EH (cell line): ENCODE results near the gene ALDOA.
"Not testable (repeated sequence)": the region's sequence is repeated elsewhere in the genome, so short reads cannot be mapped to it uniquely, and the experiment has no call there.

Source experiments
- DNase-seq: peaks from one replicate; pipeline ENCODE4 v3.0.0-alpha.2; 2015; ENCODE audit warnings: low read depth

Gene ALDOA

DNA sequence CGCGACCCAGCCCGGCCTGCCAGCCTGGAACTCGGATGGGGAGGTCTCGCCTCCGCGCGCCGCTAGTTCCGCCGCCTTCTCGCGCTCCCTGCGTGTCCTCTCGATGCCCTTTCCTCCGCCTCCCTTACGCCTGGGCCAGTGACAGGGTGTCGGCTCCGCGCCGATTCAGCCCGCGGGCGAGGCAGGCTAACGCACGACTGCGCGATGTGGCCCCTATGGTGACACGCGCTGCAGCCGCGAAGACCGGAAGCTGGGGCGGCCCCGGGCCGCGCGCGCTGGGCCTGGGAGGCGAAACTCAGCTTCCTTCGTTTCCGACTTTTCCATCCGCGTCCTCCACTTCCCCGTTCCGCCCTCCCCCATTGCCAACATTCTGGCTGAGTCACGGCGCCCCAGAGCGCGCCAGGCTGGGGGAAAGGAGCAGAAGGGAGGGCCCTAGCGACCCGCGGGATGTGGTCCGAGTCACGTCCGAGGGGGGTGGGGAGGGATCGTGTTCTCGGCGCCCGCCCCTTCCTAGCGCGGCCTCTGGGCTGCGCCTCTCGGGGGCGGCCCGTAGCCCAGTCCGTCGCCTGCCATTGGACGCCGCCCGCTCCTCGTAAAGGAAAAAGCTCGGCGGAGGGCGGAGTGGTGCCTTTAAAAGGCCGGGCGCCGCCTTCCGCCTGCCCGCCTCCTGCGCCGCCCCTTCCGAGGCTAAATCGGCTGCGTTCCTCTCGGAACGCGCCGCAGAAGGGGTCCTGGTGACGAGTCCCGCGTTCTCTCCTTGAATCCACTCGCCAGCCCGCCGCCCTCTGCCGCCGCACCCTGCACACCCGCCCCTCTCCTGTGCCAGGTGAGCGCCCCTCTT lies at the start of gene ALDOA:
ALDOA (plus strand) TSS at position 659 of the 841 bp plus-strand sequence. CDS start 1,138 bp downstream, outside the sequence.
- DNase-seq = peak; percentile 99

DNA sequence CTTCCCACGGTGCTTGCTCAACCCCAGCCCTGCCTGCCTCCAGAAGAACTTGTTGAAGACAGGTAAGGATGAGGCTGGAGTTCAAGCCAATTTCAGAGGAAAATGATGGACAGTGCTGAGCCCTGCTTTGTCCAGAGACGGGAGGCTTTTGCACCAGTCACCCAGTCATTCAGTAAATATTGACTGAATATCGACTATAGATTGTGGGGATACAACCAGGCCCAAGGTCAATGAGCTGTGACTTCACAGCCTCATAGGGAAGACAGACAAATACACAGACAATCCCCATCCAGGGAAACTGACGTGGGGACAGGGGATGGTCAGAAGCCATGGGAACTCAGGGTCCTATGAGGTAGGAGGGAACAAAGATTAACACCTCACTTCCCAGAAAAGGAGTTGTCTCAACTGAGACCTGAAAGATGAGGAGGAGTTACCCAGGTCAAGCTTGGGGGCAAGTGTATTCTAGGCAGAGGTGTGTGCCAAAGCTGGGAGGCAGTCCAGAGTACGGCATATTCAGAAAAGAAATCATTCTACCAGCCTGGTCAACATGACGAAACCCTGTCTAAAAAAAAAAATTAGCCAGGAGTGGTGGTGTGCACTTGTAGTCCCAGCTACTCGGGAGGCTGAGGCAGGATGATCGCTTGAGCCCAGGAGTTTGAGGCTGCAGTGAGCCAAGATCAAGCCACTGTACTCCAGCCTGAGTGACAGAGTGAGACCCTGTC lies 48.8 kb upstream of the ALDOA start:
- no peak for DNase-seq

DNA sequence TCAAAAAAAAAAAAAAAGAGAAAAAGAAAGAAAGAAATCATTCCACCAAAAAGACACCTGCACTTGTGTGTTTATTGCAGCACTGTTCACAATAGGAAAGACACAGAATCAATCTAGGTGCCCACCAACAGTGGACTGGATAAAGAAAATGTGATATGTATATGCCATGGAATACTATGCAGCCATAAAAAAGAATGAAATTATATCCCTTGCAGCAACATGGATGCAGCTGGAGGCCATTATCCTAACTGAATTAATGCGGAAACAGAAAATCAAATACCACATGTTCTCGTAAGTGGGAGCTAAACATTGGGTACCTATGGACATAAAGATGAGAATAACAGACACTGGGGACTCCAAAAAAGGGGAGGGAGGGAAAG lies 48.3 kb upstream of the ALDOA start:
- no peak for DNase-seq

DNA sequence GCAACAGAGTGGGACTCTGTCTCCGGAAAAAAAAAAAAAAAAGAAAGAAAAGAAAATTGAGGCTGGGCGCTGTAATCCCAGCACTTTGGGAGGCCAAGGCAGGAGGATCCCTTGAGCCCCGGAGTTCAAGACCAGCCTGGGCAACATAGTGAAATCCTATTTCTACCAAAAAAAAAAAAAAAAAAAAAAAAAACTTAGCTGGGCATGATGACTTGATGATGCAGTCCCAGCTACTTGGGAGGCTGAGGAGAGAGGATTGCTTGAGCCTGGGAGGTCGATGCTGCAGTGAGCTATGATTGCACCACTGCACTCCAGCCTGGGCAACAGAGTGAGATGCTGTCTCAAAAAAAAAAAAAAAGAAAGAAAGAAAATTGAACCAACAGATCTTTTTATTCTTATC lies 47.6 kb upstream of the ALDOA start:
- DNase-seq = not testable (repeated sequence)

DNA sequence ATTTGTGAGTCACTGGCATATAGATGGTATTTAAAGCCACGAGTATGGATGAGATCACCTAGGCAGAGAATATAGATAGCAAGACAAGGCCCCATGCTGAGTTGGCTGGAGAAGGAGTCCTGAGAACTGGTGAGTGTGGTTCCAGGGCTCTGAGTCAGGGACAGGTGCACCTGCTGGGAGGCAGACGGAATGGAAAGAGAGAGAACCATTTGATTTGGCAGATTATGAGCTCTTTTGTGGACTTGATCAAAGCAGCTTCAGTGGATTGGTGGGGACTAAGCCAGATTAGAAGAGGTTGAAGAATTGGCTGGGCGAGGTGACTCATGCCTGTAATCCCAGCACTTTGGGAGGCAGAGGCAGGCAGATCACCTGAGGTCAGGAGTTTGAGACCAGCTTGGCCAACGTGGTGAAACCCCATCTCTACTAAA lies 46.8 kb upstream of the ALDOA start:
- no peak for DNase-seq

DNA sequence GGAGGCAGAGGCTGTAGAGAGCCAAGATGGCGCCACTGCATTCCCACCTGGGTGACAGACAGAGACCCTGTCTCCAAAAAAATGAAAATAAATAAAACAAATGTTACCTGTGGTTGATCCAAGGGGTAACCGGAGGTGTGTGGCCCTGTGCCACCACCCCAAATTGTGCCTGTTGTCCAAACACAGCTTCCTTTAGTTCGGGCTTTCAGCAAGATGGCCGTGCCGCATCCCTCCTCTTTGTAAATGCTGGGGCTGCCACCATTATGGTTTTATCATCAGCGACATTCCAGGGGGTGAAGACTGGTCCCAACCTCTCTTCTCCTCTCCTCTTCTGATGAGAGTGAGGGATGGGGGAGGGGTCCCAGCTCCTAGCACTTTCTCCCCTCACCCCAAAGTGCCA lies 42.7 kb upstream of the ALDOA start, which contains the start of gene C16orf92:
C16orf92 (plus strand) TSS at position 312 of the 400 bp plus-strand sequence. CDS start 143 bp downstream, outside the sequence.
- no peak for DNase-seq

DNA sequence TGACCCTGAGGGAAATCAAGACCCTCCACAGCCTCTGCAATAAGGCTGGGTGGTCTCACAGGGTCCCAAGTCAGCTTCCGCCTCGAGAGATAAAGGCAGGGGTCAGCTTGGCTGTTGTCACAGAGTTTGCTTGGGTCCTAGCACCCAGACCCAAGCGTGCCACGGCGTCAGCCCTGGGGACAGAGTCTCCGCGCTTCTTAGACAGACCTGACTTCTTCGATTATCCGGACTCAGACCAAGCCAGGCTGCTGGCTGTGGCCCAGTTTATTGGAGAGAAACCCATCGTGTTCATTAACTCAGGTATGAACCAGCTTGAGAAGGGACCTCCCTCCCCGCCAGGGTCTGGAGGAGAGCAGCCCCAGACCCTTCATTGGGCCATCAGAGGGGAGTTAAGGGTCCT lies 42.0 kb upstream of the ALDOA start:
- DNase-seq = no peak

DNA sequence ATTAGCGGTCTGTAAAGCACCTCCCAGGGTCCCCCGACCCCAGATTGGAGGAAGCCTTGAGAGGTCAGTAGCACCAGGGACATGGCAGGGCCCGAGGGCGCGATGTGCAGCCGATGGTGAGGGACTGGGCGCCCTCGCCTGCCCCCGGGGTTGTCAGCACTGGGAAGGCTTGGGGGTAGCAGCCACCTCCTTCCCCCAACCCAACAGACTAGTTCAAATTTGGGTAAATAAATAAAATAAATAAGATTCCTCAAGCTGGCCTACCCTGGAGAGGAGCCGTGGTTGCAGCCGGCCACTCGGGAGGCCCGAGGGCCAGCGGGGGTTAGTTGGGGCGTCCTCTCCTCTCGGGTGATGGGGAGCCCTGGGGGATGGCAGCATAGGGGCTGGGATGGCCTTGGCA lies 41.1 kb upstream of the ALDOA start:
- DNase-seq = no peak

DNA sequence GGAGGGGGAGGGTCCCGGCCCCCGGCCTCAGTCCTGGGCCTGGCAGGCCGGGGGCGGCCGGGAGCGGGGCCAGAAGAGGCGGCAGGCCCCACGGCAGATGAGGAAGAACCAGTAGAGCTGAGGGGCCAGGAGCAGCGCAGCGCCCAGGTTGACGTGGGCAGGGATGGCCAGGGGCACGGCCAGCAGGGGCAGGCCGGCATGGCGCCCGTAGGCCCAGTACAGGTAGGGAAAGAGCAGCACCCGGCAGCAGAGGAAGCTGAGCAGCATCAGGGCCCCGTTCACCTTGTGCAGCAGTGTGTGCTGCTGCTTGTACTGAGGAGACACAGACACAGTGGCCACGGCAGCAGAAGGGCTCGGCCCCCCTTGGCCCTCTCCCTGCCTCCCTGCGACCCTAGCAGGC lies 40.4 kb upstream of the ALDOA start:
- no peak for DNase-seq

DNA sequence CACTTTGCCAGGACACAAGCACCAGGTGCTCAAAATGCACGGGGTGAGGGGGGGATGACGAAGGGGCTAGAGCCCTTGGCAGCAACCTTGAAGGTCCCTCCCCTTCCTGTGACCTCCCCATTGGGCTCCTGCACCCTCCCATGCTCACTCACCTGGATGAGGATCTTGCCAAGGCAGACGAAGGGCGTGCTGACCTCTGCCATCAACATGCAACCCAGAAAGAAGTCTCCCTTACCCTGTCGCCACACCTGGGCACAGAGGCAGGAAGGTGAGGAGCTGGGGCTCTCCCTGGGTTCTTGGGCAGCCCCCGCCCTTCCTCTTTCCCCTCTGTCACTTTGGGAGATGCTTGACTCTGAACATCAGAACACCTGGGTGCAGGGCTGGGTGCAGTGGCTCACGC lies 40.0 kb upstream of the ALDOA start:
- no peak for DNase-seq

DNA sequence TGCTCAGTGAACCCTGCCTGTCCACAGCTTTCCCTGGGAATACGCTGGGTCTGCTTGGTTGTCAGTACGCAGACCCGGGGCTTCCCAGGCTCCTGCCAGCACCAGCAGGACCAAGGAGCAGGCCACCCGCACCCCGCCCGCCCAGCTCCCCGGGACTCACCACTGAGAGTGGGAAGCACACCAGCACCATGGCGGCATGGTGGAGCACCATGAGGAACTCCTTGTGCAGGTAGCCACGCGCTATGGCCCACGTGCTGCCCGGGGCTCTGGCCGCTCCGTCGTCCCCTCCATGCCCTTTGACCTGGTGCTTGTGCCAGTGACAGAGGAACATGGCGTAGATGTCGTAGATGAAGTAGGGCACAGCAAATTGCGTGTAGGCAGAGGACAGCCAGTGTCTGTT lies 39.1 kb upstream of the ALDOA start:
- DNase-seq = no peak

DNA sequence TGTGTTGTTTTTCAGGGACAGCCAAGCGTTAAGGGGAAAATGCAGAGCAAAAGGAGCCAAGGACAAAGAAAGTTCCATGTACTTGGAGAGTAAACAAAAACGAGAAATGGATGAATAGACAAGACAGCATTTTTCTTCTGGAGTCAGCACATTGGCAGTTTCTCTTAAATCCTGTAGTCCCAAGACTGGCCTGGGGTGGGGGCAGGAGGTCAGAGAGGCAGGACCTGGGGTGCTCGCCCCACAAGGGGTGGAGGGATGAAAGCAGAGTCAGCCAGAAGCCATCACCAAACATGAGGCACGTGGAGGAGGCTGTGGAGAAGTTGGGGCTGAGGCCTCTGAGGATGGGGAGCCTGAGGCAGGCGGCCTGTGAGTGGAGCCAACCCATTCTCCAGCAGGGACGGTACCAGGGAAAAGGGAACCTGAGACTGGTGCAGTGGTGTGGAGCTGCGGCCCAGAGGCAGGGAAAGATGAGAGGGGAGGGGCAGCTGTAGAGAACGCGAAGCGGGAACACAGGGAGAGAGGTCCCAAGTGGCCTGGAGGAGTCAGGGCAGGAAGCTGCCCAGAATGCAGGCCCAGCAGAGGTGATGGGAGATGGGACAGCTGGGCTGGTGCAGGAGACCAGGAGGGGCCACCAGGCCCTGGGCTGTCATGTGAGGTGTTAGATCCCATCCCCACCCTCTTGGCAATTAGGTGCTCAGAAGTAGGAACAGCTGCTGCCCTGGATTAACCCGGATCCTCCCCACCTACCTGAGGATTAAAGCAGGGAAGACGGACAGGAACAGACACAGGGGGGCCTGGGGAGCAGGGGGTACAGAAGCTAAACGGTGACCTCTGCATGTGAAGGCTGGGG lies 37.7 kb upstream of the ALDOA start:
- no peak for DNase-seq

DNA sequence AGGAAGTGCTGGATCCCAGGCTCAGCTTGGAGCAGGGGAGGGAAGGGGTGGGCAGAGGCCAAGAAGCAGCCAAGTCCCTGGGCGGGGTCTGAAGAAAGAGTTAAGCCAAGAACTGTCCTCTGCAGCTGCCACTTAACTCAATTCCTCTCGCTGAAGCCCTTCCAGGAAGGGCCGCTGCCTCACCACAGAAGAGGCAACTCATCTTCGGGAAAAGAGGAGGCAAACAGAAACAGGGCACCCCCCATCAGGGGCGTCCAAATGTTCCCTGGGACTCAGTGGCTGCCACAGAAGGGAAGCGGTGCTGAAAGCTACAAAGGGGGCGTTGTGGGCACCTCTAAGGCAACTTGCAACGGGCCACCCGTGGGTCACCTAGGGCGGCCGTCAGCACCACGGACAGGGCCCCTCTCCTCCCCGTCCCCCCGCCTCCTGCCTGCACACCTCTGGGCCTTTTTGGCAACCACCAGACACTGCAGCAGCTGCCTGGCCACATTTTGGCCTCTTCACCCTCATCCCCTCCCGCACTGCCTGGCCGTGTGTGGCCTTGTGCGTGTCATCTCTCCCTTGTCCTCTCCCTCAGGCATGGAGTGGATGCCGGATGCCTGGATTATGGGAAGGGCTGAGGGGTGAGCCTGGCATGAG lies 37.0 kb upstream of the ALDOA start:
- peak; percentile 39 for DNase-seq

DNA sequence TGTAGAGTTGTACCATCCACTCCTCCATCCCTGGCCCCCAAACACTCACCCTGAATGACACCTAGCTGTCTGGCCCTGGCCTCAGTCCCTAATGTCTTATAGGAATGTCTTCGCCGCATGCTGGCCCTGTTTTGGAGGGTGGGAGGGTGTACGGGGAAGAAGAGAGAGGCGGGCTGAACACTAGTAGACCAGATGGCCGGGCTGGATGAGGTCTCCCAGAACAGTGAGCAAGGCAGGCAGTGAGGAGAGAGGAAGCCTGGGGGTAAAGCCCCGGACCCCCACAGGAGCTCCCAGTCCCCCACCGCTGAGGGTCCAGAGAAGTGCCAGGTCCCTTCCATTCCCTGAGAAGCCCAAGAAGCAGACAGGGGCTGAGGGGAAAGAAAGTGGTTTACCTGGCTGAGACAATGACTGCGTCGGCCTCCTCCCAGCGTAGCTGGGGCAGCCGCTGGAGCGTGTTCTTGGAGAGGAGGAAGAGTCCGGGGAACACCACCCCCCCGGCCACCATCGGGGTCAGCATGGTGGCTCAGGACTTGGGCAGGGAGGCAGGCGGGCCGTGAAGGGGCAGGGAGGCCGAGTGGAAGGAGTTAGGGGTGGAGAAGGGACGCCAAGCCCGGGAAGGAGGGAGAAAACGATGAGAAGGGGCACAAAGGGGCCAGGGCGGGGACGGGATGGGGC lies 35.4 kb upstream of the ALDOA start:
- DNase-seq = no peak

DNA sequence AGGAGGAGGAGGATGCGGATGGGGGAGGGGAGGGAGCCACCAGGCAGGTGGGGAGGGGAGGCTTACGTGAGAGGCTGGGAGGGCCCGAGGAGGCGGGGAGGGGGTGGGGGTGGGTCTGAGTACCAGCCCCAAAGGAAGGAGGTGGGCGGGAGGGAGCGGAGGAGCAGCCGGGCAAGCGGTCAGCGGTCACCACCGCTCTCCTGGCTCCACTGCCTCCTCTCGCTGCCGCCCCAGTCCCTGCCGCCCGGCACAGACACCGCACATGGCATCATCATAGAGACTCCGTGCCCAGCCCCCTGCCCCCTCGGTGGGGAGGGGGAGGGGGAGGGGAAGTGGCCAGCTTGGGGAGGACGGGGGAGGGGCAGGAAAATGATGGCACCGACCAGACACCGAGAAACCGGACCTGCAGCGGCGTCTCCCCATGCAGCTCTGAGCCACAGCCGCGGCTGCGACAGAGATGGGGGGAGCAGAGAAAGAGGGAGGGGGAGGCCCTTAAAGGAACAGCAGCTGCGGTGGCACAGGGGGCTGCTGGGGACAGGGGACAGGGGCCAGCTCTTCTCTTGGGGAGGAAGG lies 34.6 kb upstream of the ALDOA start, which contains the start of gene TLCD3B:
TLCD3B (minus strand) TSS at position 431 of the 573 bp plus-strand sequence. CDS start 744 bp downstream, outside the sequence.
- DNase-seq = no peak

DNA sequence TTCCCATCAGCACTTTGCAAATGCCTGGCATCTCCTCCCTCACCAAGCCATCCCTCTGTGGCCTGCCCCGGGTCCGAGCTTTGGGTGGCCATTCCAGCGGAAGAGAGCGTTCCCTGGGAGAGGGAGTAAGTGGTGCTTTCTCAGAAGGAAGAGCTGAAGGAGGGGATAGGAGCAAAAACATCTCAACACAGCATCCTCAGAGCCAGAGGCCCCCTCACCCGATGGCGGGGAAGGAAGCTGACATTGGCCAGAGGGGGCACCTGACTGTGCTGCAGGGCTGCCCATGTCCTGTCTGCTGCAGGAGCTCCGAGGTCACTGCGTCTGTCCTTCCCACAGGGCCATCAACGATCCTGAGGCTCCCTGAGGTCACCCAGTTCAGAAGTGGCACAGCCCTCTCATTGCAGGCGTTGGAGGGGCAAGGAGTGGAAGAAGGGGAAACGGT lies 34.1 kb upstream of the ALDOA start:
- DNase-seq = no peak

DNA sequence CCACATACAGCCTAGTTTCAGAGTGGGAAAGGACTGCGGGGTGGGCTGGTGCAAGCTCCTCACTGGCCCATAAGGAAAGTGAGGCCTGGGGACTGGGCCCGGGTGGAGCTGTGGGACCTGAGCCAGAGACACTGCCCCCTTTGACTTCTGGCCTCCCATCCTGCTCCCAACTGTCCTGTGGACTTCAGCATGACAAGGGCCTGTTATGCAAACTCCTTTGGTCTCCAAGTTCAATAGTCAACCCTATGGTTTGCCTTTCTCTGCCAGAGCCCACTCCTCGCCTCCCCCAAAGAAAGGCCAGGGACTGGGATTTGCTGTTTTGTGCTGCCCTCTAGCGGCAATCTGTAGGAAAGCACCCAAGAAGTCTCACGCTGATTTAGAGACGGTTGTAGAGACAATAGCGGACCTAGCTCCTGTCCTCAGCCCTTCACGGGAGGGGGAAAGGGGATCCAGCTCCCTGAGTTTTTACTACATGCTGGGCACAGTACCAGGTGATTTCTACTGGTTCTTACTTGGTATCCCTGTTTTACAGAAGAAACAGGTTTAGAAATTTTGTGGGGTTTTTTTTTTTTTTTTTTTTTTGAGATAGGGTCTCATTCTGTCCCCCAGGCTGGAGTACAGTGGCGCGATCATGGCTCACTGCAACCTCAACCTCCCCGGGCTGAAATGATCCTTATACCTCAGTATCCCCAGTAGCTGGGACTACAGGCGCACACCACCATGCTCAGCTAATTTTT lies 33.3 kb upstream of the ALDOA start:
- peak; percentile 69 for DNase-seq

DNA sequence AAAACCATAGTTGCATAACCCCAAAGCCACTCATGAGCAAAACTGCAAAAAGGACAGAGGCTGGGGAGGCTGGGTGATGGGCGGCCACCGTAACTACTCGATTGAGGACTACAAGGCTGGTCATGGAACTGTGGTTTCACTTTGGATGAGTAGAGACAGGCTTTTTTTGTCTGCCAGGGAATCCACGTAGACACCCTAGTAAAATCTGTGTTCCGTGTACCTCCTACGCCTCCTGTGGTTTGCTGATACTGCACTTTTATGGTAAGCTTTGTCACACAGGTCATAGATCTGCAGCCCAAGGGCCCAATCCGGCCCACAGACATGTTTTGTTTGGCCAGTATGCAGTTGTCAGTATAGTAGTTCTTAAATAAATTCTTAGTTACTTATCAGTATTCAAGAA lies 32.3 kb upstream of the ALDOA start:
- no peak for DNase-seq

DNA sequence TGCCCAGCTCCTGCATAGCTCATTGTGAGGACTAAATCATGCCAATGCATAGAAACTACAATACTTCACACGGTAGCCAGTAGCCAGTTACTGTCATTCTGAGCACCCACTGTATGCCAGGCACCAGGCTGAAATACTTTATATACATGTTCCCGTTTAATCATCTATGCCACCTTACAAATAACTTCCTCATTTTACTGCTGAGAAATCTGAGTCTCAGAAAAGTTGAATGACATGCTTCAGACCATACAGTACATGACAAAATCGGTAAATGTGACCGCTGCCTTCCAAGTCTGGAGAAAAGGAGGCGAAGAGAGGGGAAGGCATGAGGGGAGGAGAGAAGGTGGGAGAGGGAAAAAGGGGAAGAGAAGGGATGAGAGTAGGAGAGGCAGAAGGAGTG lies 25.3 kb upstream of the ALDOA start:
- no peak for DNase-seq

DNA sequence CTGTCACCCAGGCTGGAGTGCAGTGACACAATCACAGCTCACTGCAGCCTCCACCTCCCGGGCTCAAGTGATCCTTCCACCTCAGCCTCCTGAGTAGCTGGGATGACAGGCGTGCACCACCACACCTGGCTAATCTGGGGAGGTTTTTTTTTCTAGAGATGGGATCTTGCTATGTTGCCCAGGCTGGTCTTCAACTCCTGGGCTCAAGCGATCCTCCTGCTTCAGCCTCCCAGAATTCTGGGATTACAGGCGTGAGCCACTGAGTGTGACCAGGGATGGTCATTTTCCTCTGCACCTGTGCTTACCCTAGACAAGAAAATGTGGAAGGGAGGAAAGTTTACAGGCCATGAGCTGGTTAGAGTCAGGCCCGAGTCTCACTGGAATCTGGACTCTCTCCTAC lies 24.9 kb upstream of the ALDOA start:
- DNase-seq = not testable (repeated sequence)
